ENCODE data around the gene REPS2.
"Not testable (repeated sequence)": the region's sequence is repeated elsewhere in the genome, so short reads cannot be mapped to it uniquely, and the experiment has no call there.

REPS2 gene

DNA sequence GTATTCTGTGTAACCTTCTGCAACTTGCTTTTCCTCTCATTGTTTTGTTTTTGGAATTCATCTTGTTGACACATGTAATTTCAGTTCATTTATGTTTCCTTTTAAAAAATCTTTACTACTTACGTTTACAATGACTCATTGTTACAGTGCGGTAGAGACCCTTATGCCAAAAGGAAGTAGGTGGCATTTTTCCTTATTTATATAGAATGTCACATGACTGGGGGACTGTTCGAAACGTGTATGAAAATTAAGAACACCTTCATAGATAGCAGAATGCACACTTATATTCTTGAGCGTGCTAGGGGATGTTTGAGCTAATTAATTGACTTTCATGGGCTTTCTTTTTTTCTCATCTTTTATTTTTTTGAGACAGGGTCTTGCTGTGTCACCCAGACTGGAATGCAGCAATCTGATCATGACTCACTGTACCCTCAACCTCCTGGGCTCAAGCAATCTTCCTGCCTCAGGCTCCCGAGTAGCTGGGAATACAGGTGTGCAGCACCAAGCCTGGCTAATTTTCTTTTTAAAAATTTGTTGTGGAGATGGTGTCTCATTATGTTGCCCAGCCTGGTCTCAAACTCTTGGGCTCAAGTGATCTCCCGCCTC, 7.3 kb downstream of the REPS2 start:
- no peaks in the 10 kb centered on the region for H3K9me3 Mint-ChIP-seq
- no peak for TF ChIP-seq CTCF (IDR thresholded peaks at IDR 0.05)
- H3K27ac Mint-ChIP-seq, result no peak overlapping the region
- H3K36me3 Mint-ChIP-seq (ENCODE audit: low read depth), result no peaks in the 10 kb centered on the region
- H3K27me3 Mint-ChIP-seq (ENCODE audit: low read depth, poor library complexity), result peaks cover 35% of the 10 kb centered on the region
- H3K4me3 Mint-ChIP-seq, result no peak overlapping the region
- no peak for DNase-seq
- H3K4me1 Mint-ChIP-seq, result peaks cover 6% of the 10 kb centered on the region

GRCh38 chrX:16957751-16958150, 11.3 kb downstream of the REPS2 start:
- H3K36me3 Mint-ChIP-seq (ENCODE audit: low read depth), result no peaks in the 10 kb centered on the region
- H3K27me3 Mint-ChIP-seq (ENCODE audit: low read depth, poor library complexity), result peaks cover 10% of the 10 kb centered on the region
- no peaks in the 10 kb centered on the region for H3K9me3 Mint-ChIP-seq
- no peak overlapping the region for H3K27ac Mint-ChIP-seq
- no peak for DNase-seq
- peaks cover 6% of the 10 kb centered on the region for H3K4me1 Mint-ChIP-seq
- H3K4me3 Mint-ChIP-seq, result no peak overlapping the region
- no peak for TF ChIP-seq CTCF (IDR thresholded peaks at IDR 0.05)

DNA sequence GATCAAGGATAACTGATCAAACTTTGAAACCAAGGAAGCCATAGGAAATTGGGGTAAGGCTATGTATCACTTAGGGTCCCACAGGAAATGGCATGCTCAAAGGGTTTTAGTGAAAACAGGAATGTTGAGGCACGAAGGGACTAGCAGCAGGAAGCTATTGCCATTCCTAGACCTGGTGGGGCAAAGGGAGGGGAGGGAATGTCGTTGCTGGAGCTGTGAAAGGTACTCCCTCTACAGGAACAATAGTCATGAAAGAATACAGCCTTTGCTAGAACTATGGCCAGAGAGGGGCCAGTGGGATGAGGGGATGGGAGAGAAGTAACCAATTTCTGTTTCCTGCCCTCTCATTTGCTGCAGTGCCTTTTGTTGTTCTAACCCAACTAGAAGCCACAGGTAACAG, 11.9 kb downstream of the REPS2 start:
- Mint-ChIP-seq H3K4me3 (no peak overlapping the region), H3K27ac (no peak overlapping the region)

GRCh38 chrX:16962661-16963060, 16.2 kb downstream of the REPS2 start:
- not testable (repeated sequence) for DNase-seq; H3K4me1 Mint-ChIP-seq; H3K36me3 Mint-ChIP-seq (ENCODE audit: low read depth); H3K27me3 Mint-ChIP-seq (ENCODE audit: low read depth, poor library complexity); H3K4me3 Mint-ChIP-seq; H3K27ac Mint-ChIP-seq
- H3K9me3 Mint-ChIP-seq, result peaks cover 32% of the 10 kb centered on the region

More for the DNA sequence above, 11.9 kb downstream of the REPS2 start:
- peaks cover 6% of the 10 kb centered on the region for H3K4me1 Mint-ChIP-seq
- H3K36me3 Mint-ChIP-seq (ENCODE audit: low read depth), result no peaks in the 10 kb centered on the region
- no peak for DNase-seq
- H3K9me3 Mint-ChIP-seq, result peaks cover 2% of the 10 kb centered on the region
- no peak for TF ChIP-seq CTCF (IDR thresholded peaks at IDR 0.05)
- H3K27me3 Mint-ChIP-seq (ENCODE audit: low read depth, poor library complexity), result peaks cover 10% of the 10 kb centered on the region

- Mint-ChIP-seq H3K4me3 (no peak overlapping the region), H3K27me3 (ENCODE audit: low read depth, poor library complexity) (peaks cover 4% of the 10 kb centered on the region), H3K27ac (no peak overlapping the region), H3K4me1 (no peaks in the 10 kb centered on the region), H3K9me3 (peaks cover 35% of the 10 kb centered on the region), H3K36me3 (ENCODE audit: low read depth) (no peaks in the 10 kb centered on the region)
- DNase-seq, result no peak
- no peak for TF ChIP-seq CTCF (IDR thresholded peaks at IDR 0.05)
These were observed 16.8 kb downstream of the REPS2 start for GRCh38 chrX:16963216-16963615.

DNA sequence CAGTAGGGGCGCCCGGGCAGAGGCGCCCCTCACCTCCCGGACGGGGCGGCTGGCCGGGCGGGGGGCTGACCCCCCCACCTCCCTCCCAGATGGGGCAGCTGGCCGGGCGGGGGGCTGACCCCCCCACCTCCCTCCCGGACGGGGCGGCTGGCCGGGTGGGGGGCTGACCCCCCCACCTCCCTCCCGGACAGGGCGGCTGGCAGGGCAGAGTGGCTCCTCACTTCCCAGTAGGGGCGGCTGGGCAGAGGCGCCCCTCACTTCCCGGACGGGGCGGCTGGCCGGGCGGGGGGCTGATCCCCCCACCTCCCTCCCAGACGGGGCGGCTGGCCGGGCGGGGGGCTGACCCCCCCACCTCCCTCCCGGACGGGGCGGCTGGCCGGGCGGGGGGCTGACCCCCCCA, 18.5 kb downstream of the REPS2 start:
- DNase-seq; H3K4me3 Mint-ChIP-seq; H3K27ac Mint-ChIP-seq; H3K36me3 Mint-ChIP-seq (ENCODE audit: low read depth); H3K27me3 Mint-ChIP-seq (ENCODE audit: low read depth, poor library complexity); H3K4me1 Mint-ChIP-seq: not testable (repeated sequence)
- H3K9me3 Mint-ChIP-seq, result peaks cover 41% of the 10 kb centered on the region

DNA sequence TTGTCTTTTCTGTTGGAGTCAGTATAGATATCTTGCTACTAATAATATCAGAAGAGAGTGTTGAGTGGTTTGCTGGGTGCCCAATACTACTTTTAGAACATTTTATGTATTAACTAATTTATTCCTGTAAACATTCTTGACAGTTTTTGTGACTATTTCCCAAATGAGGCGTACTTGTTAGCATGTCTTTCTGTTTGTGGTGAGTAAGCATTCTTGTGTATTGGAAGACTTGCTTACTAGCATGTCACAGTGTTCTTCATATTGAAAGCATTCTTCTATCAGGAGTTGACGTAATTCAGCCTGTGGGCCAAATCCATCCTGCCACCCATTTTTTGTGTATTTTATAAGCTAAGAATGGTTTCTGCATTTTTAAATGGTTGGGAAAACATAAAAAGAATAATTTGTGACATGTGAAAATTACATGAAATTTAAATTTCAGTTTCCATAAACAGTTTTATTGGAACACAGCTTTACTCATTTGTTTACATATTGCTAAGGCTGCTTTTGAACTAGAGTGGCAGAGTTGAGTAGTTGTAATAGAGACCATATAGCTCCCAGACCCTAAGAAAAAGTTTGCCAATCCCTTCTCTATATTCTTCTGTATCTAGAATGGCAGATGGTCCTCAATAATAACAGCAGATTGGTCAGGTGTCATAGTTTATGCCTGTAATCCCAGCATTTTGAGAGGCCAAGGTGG, 20.4 kb downstream of the REPS2 start:
- DNase-seq, result no peak
- Mint-ChIP-seq H3K27ac (no peak overlapping the region), H3K4me3 (no peak overlapping the region), H3K4me1 (no peaks in the 10 kb centered on the region), H3K36me3 (ENCODE audit: low read depth) (no peaks in the 10 kb centered on the region), H3K27me3 (ENCODE audit: low read depth, poor library complexity) (peaks cover 6% of the 10 kb centered on the region), H3K9me3 (peaks cover 49% of the 10 kb centered on the region)
- TF ChIP-seq CTCF (IDR thresholded peaks at IDR 0.05), result no peak

GRCh38 chrX:16968753-16969152, 22.3 kb downstream of the REPS2 start:
- H3K4me3 Mint-ChIP-seq; H3K36me3 Mint-ChIP-seq (ENCODE audit: low read depth); H3K27ac Mint-ChIP-seq; H3K4me1 Mint-ChIP-seq; DNase-seq: not testable (repeated sequence)
- H3K27me3 Mint-ChIP-seq (ENCODE audit: low read depth, poor library complexity), result peaks cover 18% of the 10 kb centered on the region
- peaks cover 44% of the 10 kb centered on the region for H3K9me3 Mint-ChIP-seq

All from nephron progenitor cell (in vitro differentiated cells).